ENCODE measurements around the gene WDR75. TPM values are rescaled to one million over a fixed set of nuclear protein-coding genes. Genes with fewer than 3 reads are reported as not detected.
"Not testable (repeated sequence)": the region's sequence is repeated elsewhere in the genome, so short reads cannot be mapped to it uniquely, and the experiment has no call there.

The WDR75 gene
- total and polyA plus RNA-seq, 8 donors, result 24.6 to 65.3 (median 56.9) TPM

DNA sequence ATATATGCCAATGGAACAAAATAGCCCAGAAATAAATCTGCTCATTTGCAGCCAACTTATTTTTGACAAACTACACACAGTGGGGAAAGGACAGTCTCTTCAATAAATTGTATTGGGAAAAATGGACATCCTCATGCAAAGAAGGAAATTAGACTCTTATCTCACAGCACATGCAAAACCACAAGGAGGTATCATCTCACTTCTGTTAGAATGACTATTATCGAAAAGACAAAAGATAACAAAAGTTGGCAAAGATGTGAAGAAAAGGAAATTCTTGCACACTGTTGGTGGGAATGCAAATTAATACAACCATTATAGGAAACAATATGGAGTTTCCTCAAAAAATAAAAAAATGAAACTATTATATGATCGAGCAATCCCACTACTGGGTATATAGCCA lies 16.3 kb upstream of the WDR75 start:
- intact Hi-C loops (cut with DNase I), result no loop called here
- H3K27me3 ChIP-seq, result no peaks in the 10 kb centered on the region
- TF ChIP-seq, protein P1, sequence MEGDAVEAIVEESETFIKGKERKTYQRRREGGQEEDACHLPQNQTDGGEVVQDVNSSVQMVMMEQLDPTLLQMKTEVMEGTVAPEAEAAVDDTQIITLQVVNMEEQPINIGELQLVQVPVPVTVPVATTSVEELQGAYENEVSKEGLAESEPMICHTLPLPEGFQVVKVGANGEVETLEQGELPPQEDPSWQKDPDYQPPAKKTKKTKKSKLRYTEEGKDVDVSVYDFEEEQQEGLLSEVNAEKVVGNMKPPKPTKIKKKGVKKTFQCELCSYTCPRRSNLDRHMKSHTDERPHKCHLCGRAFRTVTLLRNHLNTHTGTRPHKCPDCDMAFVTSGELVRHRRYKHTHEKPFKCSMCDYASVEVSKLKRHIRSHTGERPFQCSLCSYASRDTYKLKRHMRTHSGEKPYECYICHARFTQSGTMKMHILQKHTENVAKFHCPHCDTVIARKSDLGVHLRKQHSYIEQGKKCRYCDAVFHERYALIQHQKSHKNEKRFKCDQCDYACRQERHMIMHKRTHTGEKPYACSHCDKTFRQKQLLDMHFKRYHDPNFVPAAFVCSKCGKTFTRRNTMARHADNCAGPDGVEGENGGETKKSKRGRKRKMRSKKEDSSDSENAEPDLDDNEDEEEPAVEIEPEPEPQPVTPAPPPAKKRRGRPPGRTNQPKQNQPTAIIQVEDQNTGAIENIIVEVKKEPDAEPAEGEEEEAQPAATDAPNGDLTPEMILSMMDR (IDR thresholded peaks at IDR 0.05), result no peak
- H3K36me3 ChIP-seq, result no peaks in the 10 kb centered on the region
- H3K4me3 ChIP-seq, result no peak overlapping the region
- no peak overlapping the region for H3K27ac ChIP-seq
- ATAC-seq (no peak), DNase-seq (no peak)
- no peaks in the 10 kb centered on the region for H3K4me1 ChIP-seq
- no peaks in the 10 kb centered on the region for H3K9me3 ChIP-seq

DNA sequence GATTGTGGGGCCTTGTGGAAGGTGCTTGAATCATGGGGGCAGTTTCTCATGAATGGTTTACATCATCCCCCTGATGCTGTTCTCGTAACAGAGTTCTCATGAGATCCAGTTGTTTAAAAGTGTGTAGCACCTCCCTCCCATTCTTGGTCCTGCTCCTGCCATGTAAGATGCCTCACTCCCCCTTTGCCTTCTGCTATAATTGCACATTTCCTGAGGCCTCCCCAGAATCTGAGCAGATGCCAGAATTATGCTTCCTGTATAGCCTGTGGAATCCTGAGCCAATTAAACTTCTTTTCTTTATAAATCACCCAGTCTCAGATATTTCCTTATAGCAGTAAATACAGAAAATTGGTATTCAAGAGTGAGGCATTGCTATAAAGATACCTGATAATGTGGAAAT lies 15.6 kb upstream of the WDR75 start:
- Histone ChIP-seq H3K4me3 (no peak overlapping the region), H3K4me1 (no peaks in the 10 kb centered on the region), H3K9me3 (no peaks in the 10 kb centered on the region), H3K27me3 (no peaks in the 10 kb centered on the region), H3K36me3 (no peaks in the 10 kb centered on the region), H3K27ac (no peak overlapping the region)
- TF ChIP-seq, protein P1 (IDR thresholded peaks at IDR 0.05), result no peak
- intact Hi-C loops (cut with DNase I), result no loop called here
- no peak for DNase-seq
- ATAC-seq, result no peak

DNA sequence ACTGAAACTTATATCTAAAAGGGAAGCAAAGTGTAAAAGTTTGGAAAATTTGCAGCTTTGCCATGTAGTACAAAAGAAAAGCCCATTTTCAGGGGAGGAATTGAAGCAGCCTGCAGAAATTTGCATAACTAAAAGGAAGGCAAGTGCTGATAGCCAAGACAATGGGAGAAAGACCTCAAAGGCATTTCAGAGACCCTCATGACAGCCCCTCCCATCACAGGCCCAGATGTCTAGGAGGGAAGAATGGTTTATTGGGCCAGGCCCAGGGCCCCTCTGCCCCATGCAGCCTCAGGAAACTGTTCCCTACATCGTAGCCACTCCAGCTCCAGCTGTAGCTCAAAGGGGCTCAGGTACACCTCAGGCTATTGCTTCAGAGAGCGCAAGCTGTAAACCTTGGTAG lies 14.4 kb upstream of the WDR75 start:
- Histone ChIP-seq H3K27me3 (no peaks in the 10 kb centered on the region), H3K36me3 (no peaks in the 10 kb centered on the region), H3K27ac (no peak overlapping the region), H3K9me3 (no peaks in the 10 kb centered on the region), H3K4me1 (no peaks in the 10 kb centered on the region), H3K4me3 (no peak overlapping the region)
- TF ChIP-seq, protein P1 (IDR thresholded peaks at IDR 0.05), result no peak
- DNase-seq (no peak), ATAC-seq (no peak)
- intact Hi-C loops (cut with DNase I), result no loop called here

DNA sequence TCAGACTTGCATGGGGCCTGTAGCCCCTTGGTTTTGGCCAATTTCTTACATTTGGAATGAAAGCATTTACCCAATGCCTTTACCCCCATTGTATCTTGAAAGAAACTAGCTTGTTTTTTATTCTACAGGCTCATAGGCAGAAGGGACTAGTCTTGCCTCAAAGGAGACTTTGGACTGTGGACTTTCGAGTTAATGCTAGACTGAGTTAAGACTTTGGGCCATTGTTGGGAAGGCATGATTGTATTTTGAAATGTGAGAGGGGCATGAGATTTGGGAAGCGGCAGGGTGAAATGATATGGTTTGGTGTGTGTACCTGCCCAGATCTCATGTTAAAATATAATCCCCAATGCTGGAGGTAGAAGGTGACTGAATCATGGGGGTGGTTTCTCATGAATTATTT lies 13.4 kb upstream of the WDR75 start:
- no peak overlapping the region for H3K4me3 ChIP-seq
- H3K27ac ChIP-seq, result no peak overlapping the region
- H3K27me3 ChIP-seq, result no peaks in the 10 kb centered on the region
- no peaks in the 10 kb centered on the region for H3K4me1 ChIP-seq
- DNase-seq (no peak), ATAC-seq (no peak)
- H3K9me3 ChIP-seq, result no peaks in the 10 kb centered on the region
- intact Hi-C loops (cut with DNase I), result no loop called here
- H3K36me3 ChIP-seq, result no peaks in the 10 kb centered on the region
- TF ChIP-seq, protein P1 (IDR thresholded peaks at IDR 0.05), result no peak

DNA sequence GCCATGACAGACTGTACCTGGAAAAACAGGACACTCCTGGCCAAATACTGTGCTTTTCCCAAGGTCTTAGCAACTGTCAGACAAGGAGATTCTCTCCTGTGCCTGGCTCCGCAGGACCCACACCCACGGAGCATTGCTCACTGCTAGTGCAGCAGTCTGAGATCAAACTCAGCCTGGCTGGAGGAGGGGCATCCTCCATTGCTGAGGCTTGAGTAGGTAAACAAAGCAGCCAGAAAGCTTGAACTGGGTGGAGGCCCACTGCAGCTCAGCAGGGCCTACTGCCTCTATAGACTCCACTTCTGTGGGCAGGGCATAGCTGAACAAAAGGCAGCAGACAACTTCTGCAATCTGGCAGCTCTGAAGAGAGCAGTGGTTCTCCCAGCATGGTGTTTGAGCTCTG lies 10.8 kb upstream of the WDR75 start:
- H3K4me1 ChIP-seq; H3K9me3 ChIP-seq; intact Hi-C loops (cut with DNase I); H3K27ac ChIP-seq; ATAC-seq; DNase-seq; H3K27me3 ChIP-seq; H3K4me3 ChIP-seq; H3K36me3 ChIP-seq: not testable (repeated sequence)

DNA sequence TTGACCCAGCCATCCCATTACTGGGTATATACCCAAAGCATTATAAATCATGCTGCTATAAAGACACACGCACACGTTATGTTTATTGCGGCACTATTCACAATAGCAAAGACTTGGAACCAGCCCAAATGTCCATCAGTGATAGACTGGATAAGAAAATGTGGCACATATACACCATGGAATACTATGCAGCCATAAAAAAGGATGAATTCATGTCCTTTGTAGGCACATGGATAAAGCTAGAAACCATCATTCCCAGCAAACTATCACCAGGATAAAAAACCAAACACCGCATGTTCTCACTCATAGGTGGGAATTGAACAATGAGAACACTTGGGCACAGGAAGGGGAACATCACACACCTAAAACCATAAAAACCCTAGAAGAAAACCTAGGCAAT lies 5.5 kb upstream of the WDR75 start:
- intact Hi-C loops (cut with DNase I); H3K9me3 ChIP-seq; H3K27me3 ChIP-seq; H3K36me3 ChIP-seq; H3K4me1 ChIP-seq; H3K4me3 ChIP-seq; H3K27ac ChIP-seq; ATAC-seq; DNase-seq: not testable (repeated sequence)
